ENCODE measurements around the gene SIGLEC6. TPM values are rescaled to one million over a fixed set of nuclear protein-coding genes. Genes with fewer than 3 reads are reported as not detected.

SIGLEC6 gene
- total RNA-seq, 1 donor from 2014 or later, result not detected

GRCh38 chr19:51478381-51479234 lies 52.9 kb downstream of the SIGLEC6 start, which contains the start of gene CEACAM18:
Gene CEACAM18 (plus strand): TSS chr19:51478539.
- no peak within 1 kb of the TSS for H3K4me3 ChIP-seq (ENCODE audit: low read depth, low read length)
- no peak for TF ChIP-seq CTCF (conservative IDR thresholded peaks at IDR 0.05; ENCODE audit: low read depth, low read length)
- DNase-seq (ENCODE audit: low read depth), result no peak

- no peak overlapping the region for H3K4me3 ChIP-seq (ENCODE audit: low read depth, low read length)
- TF ChIP-seq CTCF (conservative IDR thresholded peaks at IDR 0.05; ENCODE audit: low read depth, low read length), result no peak
- DNase-seq (ENCODE audit: low read depth), result no peak
These were observed 54.1 kb downstream of the SIGLEC6 start for GRCh38 chr19:51477344-51477743.

DNA sequence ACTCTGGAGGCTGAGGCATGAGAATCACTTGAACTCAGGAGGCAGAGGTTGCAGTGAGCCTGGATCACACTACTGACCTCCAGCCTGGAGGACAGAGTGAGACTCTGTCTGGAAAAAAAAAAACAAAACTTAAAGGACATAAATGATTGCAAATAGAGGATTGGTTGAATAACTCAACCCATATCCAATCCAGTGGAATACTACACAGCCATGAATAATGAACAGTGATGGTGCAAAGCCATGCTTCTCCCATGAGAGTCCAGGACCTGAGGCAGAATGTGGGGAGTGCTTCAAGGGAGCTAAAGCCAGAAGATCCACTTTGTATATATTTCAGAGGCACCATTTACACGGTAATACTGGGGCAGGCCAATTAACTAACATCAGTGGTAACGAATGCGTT lies 55.3 kb downstream of the SIGLEC6 start:
- TF ChIP-seq CTCF (conservative IDR thresholded peaks at IDR 0.05; ENCODE audit: low read depth, low read length), result no peak
- DNase-seq (ENCODE audit: low read depth), result no peak
- no peak overlapping the region for H3K4me3 ChIP-seq (ENCODE audit: low read depth, low read length)

- no peak for DNase-seq (ENCODE audit: low read depth)
- H3K4me3 ChIP-seq (ENCODE audit: low read depth, low read length), result no peak overlapping the region
- TF ChIP-seq CTCF (conservative IDR thresholded peaks at IDR 0.05; ENCODE audit: low read depth, low read length), result peak; percentile 73
These were observed 58.3 kb downstream of the SIGLEC6 start for GRCh38 chr19:51473009-51473707.

GRCh38 chr19:51472607-51473006 lies 58.9 kb downstream of the SIGLEC6 start:
- TF ChIP-seq CTCF (conservative IDR thresholded peaks at IDR 0.05; ENCODE audit: low read depth, low read length), result no peak
- no peak for DNase-seq (ENCODE audit: low read depth)
- no peak overlapping the region for H3K4me3 ChIP-seq (ENCODE audit: low read depth, low read length)

DNA sequence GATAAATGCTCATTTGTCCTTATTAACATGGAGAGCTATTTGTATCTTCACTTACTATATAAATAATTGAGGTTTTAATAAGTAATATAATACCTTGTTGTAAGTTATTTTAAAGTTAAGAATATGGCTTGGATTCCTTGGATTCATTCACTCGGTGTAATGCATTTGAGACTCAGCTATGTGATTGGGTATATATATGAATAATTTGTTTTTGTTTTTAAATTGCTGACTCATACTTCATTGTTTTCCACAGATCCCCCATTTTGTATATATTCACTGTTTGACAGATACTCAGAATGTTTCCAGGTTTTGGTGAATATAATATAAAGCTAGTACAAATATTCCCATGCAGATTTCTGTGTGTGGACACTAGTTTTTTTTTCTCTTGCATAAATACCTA lies 59.9 kb downstream of the SIGLEC6 start:
- no peak for DNase-seq (ENCODE audit: low read depth)
- H3K4me3 ChIP-seq (ENCODE audit: low read depth, low read length), result no peak overlapping the region
- TF ChIP-seq CTCF (conservative IDR thresholded peaks at IDR 0.05; ENCODE audit: low read depth, low read length), result no peak

Measured in epithelial cell of proximal tubule (primary cell).